A673 (cell line): ENCODE data around the gene MYPN.

Experiments
- EZH2 ChIP-seq: fragments of 200-600 bp; sonication (generic); IDR thresholded peaks from 2 replicates; pipeline ENCODE4 v1.6.1; 2017; ENCODE audit warnings: borderline replicate concordance, low read depth, mild to moderate bottlenecking, mixed read lengths, antibody characterized with exemption, low read length; ENCODE audit not compliant: poor library complexity, severe bottlenecking
- TF ChIP-seq, protein P1 (sequence below): fragments of 300-800, 200-600 bp; sonication (generic); conservative IDR thresholded peaks from 2 replicates; pipeline ENCODE4 v1.5.1; 2017; ENCODE audit warnings: low read depth, mild to moderate bottlenecking, antibody characterized with exemption, low read length, moderate library complexity, mixed read lengths

DNA sequence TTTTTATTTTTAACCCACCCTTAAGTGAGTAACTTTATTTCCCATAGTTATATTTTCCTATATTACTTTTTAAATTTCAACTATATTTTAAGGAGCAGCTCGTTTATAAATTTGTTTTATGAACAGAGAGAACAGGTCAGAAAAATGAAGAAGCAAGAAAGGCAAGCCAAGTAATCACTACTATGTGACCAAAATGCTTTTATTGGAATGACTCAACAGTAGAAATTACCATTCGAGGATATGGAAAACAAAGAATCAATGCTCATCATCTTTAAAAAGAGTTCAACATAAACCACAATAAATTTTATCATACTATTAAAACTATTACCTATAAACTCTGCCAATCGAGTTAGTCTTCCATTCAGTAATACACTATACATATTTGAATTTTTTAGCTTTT lies 41.8 kb upstream of the MYPN start:
- TF ChIP-seq, protein P1, sequence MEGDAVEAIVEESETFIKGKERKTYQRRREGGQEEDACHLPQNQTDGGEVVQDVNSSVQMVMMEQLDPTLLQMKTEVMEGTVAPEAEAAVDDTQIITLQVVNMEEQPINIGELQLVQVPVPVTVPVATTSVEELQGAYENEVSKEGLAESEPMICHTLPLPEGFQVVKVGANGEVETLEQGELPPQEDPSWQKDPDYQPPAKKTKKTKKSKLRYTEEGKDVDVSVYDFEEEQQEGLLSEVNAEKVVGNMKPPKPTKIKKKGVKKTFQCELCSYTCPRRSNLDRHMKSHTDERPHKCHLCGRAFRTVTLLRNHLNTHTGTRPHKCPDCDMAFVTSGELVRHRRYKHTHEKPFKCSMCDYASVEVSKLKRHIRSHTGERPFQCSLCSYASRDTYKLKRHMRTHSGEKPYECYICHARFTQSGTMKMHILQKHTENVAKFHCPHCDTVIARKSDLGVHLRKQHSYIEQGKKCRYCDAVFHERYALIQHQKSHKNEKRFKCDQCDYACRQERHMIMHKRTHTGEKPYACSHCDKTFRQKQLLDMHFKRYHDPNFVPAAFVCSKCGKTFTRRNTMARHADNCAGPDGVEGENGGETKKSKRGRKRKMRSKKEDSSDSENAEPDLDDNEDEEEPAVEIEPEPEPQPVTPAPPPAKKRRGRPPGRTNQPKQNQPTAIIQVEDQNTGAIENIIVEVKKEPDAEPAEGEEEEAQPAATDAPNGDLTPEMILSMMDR, result no peak
- TF ChIP-seq EZH2, result no peak
